H1 (cell line): ENCODE measurements around the gene JAKMIP2. TPM values are rescaled to one million over a fixed set of nuclear protein-coding genes. Genes with fewer than 3 reads are reported as not detected.

ENCODE experiments used
- CTCF ChIA-PET: fragments of 300-600 bp; sonication (Branson Sonifier 250); formaldehyde crosslinking; loops from one replicate; lab custom pipeline; 2021; ENCODE audit not compliant: partially characterized antibody; lab: Charles Lee
- POLR2A ChIA-PET: fragments of 300-600 bp; sonication (Branson Sonifier 250); formaldehyde crosslinking; loops from one replicate; lab custom pipeline; 2021; ENCODE audit warnings: inconsistent platforms; ENCODE audit not compliant: partially characterized antibody; lab: Charles Lee
- DNase-seq, 2 experiments: peaks; one replicate each; pipeline versions ENCODE4 v3.0.0 to v3.0.0-alpha.2; 2010 to 2022; ENCODE audit warnings: low spot score in 2 of 2, low read depth in 1 of 2, mixed read lengths in 1 of 2
- FAIRE-seq: peaks from 2 replicates; lab custom pipeline; 2011; peaks lifted over from hg19 to GRCh38; lab: Jason Lieb, UNC
- H2AFZ ChIP-seq: 2 replicates; pipeline ENCODE4 v1.8.1; 2012; ENCODE audit warnings: low read length, inconsistent platforms
- H2AK5ac ChIP-seq: 2 replicates; pipeline ENCODE4 v1.6.1; 2013; ENCODE audit warnings: low read depth, low read length
- H2BK120ac ChIP-seq: replicated peaks from 2 replicates; pipeline ENCODE3; 2013; ENCODE audit warnings: low read depth, low read length, inconsistent platforms
- H2BK12ac ChIP-seq: 2 replicates; pipeline ENCODE4 v1.6.1; 2013; ENCODE audit warnings: low read depth, low read length
- H2BK15ac ChIP-seq: 2 replicates; pipeline ENCODE4 v1.6.1; 2013; ENCODE audit warnings: low read length
- H2BK20ac ChIP-seq: 2 replicates; pipeline ENCODE4 v1.6.1; 2013; ENCODE audit warnings: low read length
- H2BK5ac ChIP-seq: 2 replicates; pipeline ENCODE4 v1.6.1; 2013; ENCODE audit warnings: low read depth, low read length
- H3K14ac ChIP-seq: 2 replicates; pipeline ENCODE4 v1.6.1; 2013; ENCODE audit warnings: inconsistent platforms; ENCODE audit not compliant: insufficient read length
- H3K18ac ChIP-seq: 2 replicates; pipeline ENCODE4 v1.6.1; 2013; ENCODE audit warnings: low read length; ENCODE audit errors: extremely low read depth
- H3K23ac ChIP-seq: 2 replicates; pipeline ENCODE4 v1.6.1; 2013; ENCODE audit warnings: inconsistent platforms; ENCODE audit not compliant: insufficient read length
- H3K23me2 ChIP-seq: 2 replicates; pipeline ENCODE4 v1.6.1; 2013; ENCODE audit warnings: low read depth, low read length
- H3K27ac ChIP-seq: 2 replicates; pipeline ENCODE4 v1.6.1; 2011; ENCODE audit warnings: low read depth, low read length, inconsistent platforms
- H3K27me3 ChIP-seq, 4 experiments: replicated peaks in 1 of 4; 1 replicate in 1 of 4; 2 replicates in 3 of 4; pipeline versions ENCODE4 v1.6.1 to v1.8.1; 2011 to 2013; ENCODE audit warnings: low read length in 3 of 4, mild to moderate bottlenecking in 3 of 4, inconsistent platforms in 2 of 4, mixed read lengths in 2 of 4, moderate library complexity in 1 of 4; ENCODE audit not compliant: control insufficient read depth in 3 of 4, insufficient read depth in 3 of 4; ENCODE audit errors: extremely low read depth in 1 of 4
- H3K36me3 ChIP-seq, 4 experiments: 2 replicates each; pipeline versions ENCODE4 v1.6.1 to v1.8.1; 2011 to 2013; ENCODE audit warnings: mild to moderate bottlenecking in 4 of 4, low read length in 3 of 4, moderate library complexity in 2 of 4, control low read depth in 1 of 4, inconsistent platforms in 1 of 4; ENCODE audit not compliant: insufficient read depth in 4 of 4, control insufficient read depth in 2 of 4
- H3K4ac ChIP-seq: replicated peaks from 2 replicates; pipeline ENCODE3; 2013; ENCODE audit warnings: low read length, low read depth, mixed read lengths, inconsistent platforms; ENCODE audit not compliant: insufficient read length
- H3K4me1 ChIP-seq, 4 experiments: replicated peaks in 1 of 4; 1 replicate in 1 of 4; 2 replicates in 3 of 4; pipeline versions ENCODE4 v1.6.1 to v1.8.1; 2011 to 2013; ENCODE audit warnings: low read length in 3 of 4, inconsistent platforms in 2 of 4, mixed read lengths in 1 of 4; ENCODE audit not compliant: insufficient read depth in 4 of 4, control insufficient read depth in 3 of 4
- H3K4me2 ChIP-seq, 2 experiments: 2 replicates each; pipeline versions ENCODE4 v1.6.1 to v1.8.1; 2011 to 2013; ENCODE audit warnings: low read depth in 2 of 2, low read length in 2 of 2, control low read depth in 1 of 2, inconsistent platforms in 1 of 2, mild to moderate bottlenecking in 1 of 2; ENCODE audit not compliant: insufficient read depth in 1 of 2
- H3K4me3 ChIP-seq, 4 experiments: fragments of 200-600, 300-600 bp in 1 of 4; sonication (generic), shearing (Covaris generic), sonication (Bioruptor Twin) in 1 of 4; 2 replicates each; pipeline versions ENCODE4 v1.5.1 to v1.8.1; 2011 to 2016; ENCODE audit warnings: low read length in 4 of 4, low read depth in 3 of 4, control low read depth in 2 of 4, inconsistent platforms in 2 of 4, mild to moderate bottlenecking in 2 of 4, mixed read lengths in 1 of 4, moderate library complexity in 1 of 4; ENCODE audit not compliant: insufficient read depth in 2 of 4; ENCODE audit errors: extremely low read depth in 1 of 4
- H3K56ac ChIP-seq: replicated peaks from 2 replicates; pipeline ENCODE3; 2013; ENCODE audit warnings: low read depth, mild to moderate bottlenecking, mixed read lengths, low read length, inconsistent platforms; ENCODE audit not compliant: insufficient read length
- H3K79me1 ChIP-seq: 2 replicates; pipeline ENCODE4 v1.6.1; 2013; ENCODE audit warnings: low read depth, low read length, control low read depth
- H3K79me2 ChIP-seq, 2 experiments: 2 replicates each; pipeline versions ENCODE4 v1.6.1 to v1.8.1; 2012 to 2013; ENCODE audit warnings: low read length in 2 of 2, mild to moderate bottlenecking in 2 of 2, inconsistent platforms in 1 of 2; ENCODE audit not compliant: insufficient read depth in 2 of 2, control insufficient read depth in 1 of 2
- H3K9ac ChIP-seq, 4 experiments: replicated peaks in 1 of 4; 1 replicate in 1 of 4; 2 replicates in 3 of 4; pipeline versions ENCODE4 v1.6.1 to v1.8.1; 2011 to 2013; ENCODE audit warnings: low read depth in 3 of 4, low read length in 3 of 4, control low read depth in 2 of 4, mild to moderate bottlenecking in 2 of 4, moderate library complexity in 2 of 4, inconsistent platforms in 1 of 4; ENCODE audit errors: extremely low read depth in 1 of 4
- H3K9me3 ChIP-seq, 2 experiments: 2 replicates each; pipeline versions ENCODE4 v1.6.1 to v1.8.1; 2012 to 2013; ENCODE audit warnings: mild to moderate bottlenecking in 2 of 2, moderate library complexity in 2 of 2, control low read depth in 1 of 2, inconsistent platforms in 1 of 2, low read depth in 1 of 2, low read length in 1 of 2, mixed read lengths in 1 of 2; ENCODE audit not compliant: insufficient read depth in 2 of 2
- H4K20me1 ChIP-seq, 2 experiments: replicated peaks in 1 of 2; 2 replicates each; pipeline versions ENCODE3 to v1.8.1; 2011 to 2013; ENCODE audit warnings: inconsistent platforms in 2 of 2, low read length in 2 of 2, mild to moderate bottlenecking in 1 of 2; ENCODE audit not compliant: insufficient read depth in 2 of 2, control insufficient read depth in 1 of 2
- H4K5ac ChIP-seq: 2 replicates; pipeline ENCODE4 v1.6.1; 2013; ENCODE audit warnings: low read length, low read depth, mixed read lengths, inconsistent platforms; ENCODE audit not compliant: insufficient read length
- H4K8ac ChIP-seq: 2 replicates; pipeline ENCODE4 v1.8.0; 2013; ENCODE audit warnings: mild to moderate bottlenecking, moderate library complexity, low read length, inconsistent platforms; ENCODE audit not compliant: insufficient read depth; ENCODE audit errors: extremely low read depth
- H4K91ac ChIP-seq: replicated peaks from 2 replicates; pipeline ENCODE3; 2013; ENCODE audit warnings: low read length, mixed read lengths, inconsistent platforms; ENCODE audit not compliant: insufficient read length
- BACH1 ChIP-seq: IDR thresholded peaks from 2 replicates; pipeline ENCODE4 v1.6.1; 2012; ENCODE audit warnings: low read length, improper control_type of control experiment
- CBX8 ChIP-seq: fragments of 300-800, 300-1000 bp; sonication (generic); IDR thresholded peaks from 2 replicates; pipeline ENCODE4 v1.7.1; 2016; ENCODE audit warnings: low read depth, low read length, borderline replicate concordance
- CHD1 ChIP-seq: IDR thresholded peaks from 2 replicates; pipeline ENCODE4 v1.6.1; 2012; ENCODE audit warnings: low read depth, low read length, improper control_type of control experiment
- CHD2 ChIP-seq: IDR thresholded peaks from 2 replicates; pipeline ENCODE4 v1.6.1; 2012; ENCODE audit warnings: low read length, improper control_type of control experiment
- EGR1 ChIP-seq: IDR thresholded peaks from 2 replicates; pipeline ENCODE4 v1.6.1; 2011; ENCODE audit warnings: low read depth, low read length, borderline replicate concordance
- EZH2 ChIP-seq: fragments of 200-600 bp; sonication (generic); IDR thresholded peaks from 2 replicates; pipeline ENCODE4 v1.7.1; 2012; ENCODE audit warnings: low read depth, mild to moderate bottlenecking, moderate library complexity, low read length, inconsistent platforms; ENCODE audit not compliant: severe bottlenecking
- FOSL1 ChIP-seq: IDR thresholded peaks from 2 replicates; pipeline ENCODE4 v1.6.1; 2011; ENCODE audit warnings: mild to moderate bottlenecking, low read depth, low read length, moderate library complexity; ENCODE audit not compliant: insufficient read depth
- GTF2F1 ChIP-seq: IDR thresholded peaks from 2 replicates; pipeline ENCODE4 v1.6.1; 2012; ENCODE audit warnings: low read depth, low read length, improper control_type of control experiment, borderline replicate concordance
- KDM4A ChIP-seq: IDR thresholded peaks from one replicate; pipeline ENCODE4 v1.7.1; 2012; ENCODE audit warnings: low read depth, mild to moderate bottlenecking, moderate library complexity, low read length, inconsistent platforms; ENCODE audit not compliant: severe bottlenecking
- KDM5A ChIP-seq: fragments of 200-600 bp; IDR thresholded peaks from 2 replicates; pipeline ENCODE4 v1.7.1; 2012; ENCODE audit warnings: mild to moderate bottlenecking, low read length, inconsistent platforms, mixed read lengths
- POU5F1 ChIP-seq: IDR thresholded peaks from 2 replicates; pipeline ENCODE4 v1.6.1; 2011; ENCODE audit warnings: low read depth, mild to moderate bottlenecking, low read length, moderate library complexity
- RXRA ChIP-seq: IDR thresholded peaks from 2 replicates; pipeline ENCODE4 v1.6.1; 2011; ENCODE audit warnings: low read depth, mild to moderate bottlenecking, low read length, moderate library complexity; ENCODE audit not compliant: insufficient read depth
- SP1 ChIP-seq: IDR thresholded peaks from 2 replicates; pipeline ENCODE4 v1.6.1; 2011; ENCODE audit warnings: low read depth, low read length
- TAF7 ChIP-seq: optimal IDR thresholded peaks from 2 replicates; pipeline ENCODE3; 2011; ENCODE audit warnings: low read depth, mild to moderate bottlenecking, inconsistent platforms, low read length, moderate library complexity, borderline replicate concordance
- TBP ChIP-seq: IDR thresholded peaks from 2 replicates; pipeline ENCODE4 v1.6.1; 2011; ENCODE audit warnings: low read depth, low read length, improper control_type of control experiment
- WGBS, 2 experiments: shearing (Covaris generic) in 1 of 2; methylation state at CpG; one replicate each; pipeline versions ENCODE4 v1.1.6 to v1.1.7; 2013 to 2015; ENCODE audit warnings: low lambda C conversion rate in 2 of 2, mixed read lengths in 2 of 2, inconsistent platforms in 1 of 2, low coverage in 1 of 2, missing lambda C conversion rate in 1 of 2; ENCODE audit not compliant: insufficient replicate concordance in 2 of 2, insufficient coverage in 1 of 2, insufficient read length in 1 of 2; ENCODE audit errors: extremely low coverage in 1 of 2, missing lambda C conversion rate in 1 of 2; 5-methylcytosine and 5-hydroxymethylcytosine counted together
- polyA plus RNA-seq, 7 experiments: library from polyadenylated mRNA; depleted of rRNA in 3 of 7; stranded (reverse) in 5 of 7; unstranded in 2 of 7; fragments of >200 nt in 5 of 7; fragments of 200-250 nt in 2 of 7; gene quantifications; 1 replicate in 5 of 7; 2 replicates in 1 of 7; 4 replicates in 1 of 7; pipeline versions ENCODE4 v1.2.1 to v1.2.3, GENCODE V29; 2011 to 2013; ENCODE audit warnings: missing spikeins in 2 of 7, mixed read lengths in 2 of 7
- total RNA-seq: library from RNA; stranded (reverse); fragmentation: NEBNext Ultra II Directional; extraction: Animal tissue kit (Norgen Biotek cat#: 25700); gene quantifications from 2 replicates; pipeline ENCODE4 v1.2.1, GENCODE V29; 2021

Gene JAKMIP2
- total and polyA plus RNA-seq, 2 of the 8 experiments (the other 6 are each of a cell fraction or from before 2014, with no cell fraction given): 2.4 to 13.6 TPM

- H2BK12ac ChIP-seq: no peak overlapping the region
- H4K20me1 ChIP-seq: peaks cover 0 to 3% of the 10 kb centered on the region in 2 experiments
- H4K5ac ChIP-seq: no peak overlapping the region
- no peak overlapping the region for H3K23ac ChIP-seq
- no peaks in the 10 kb centered on the region for H3K9me3 ChIP-seq
- ChIA-PET POLR2A (interaction anchor here (0.6 to 1.9 kb wide), 3 partner anchors 10 to 127 kb away, joined by 3 to 6 read pairs (median 4); no protein-coding TSS in a partner anchor), CTCF (interaction anchor here (0.7 to 2.2 kb wide), 6 partner anchors 9 to 141 kb away, joined by 3 to 6 read pairs (median 4); no protein-coding TSS in a partner anchor)
- no peak overlapping the region; a peak in 1 of 4 replicates for H3K4me2 ChIP-seq
- H3K27ac ChIP-seq: no peak overlapping the region
- H3K18ac ChIP-seq: no peak overlapping the region
- H2BK5ac ChIP-seq: no peak overlapping the region
- no peaks in the 10 kb centered on the region for H3K36me3 ChIP-seq
- H3K79me1 ChIP-seq: no peaks in the 10 kb centered on the region
- H2BK15ac ChIP-seq: no peak overlapping the region
- H4K8ac ChIP-seq: no peak overlapping the region
- peaks cover 7 to 24% (median 11%) of the 10 kb centered on the region in 4 experiments for H3K4me1 ChIP-seq
- WGBS, 2 experiments: 83% methylated on average over 3 of the region's 3 CpGs; no CpG with 5 or more reads in 1 of the 2 experiments
- H3K14ac ChIP-seq: no peak overlapping the region
- H3K56ac ChIP-seq: no peak overlapping the region
- no peak overlapping the region for H3K4me3 ChIP-seq
- no peak overlapping the region for H3K9ac ChIP-seq
- FAIRE-seq (no peak), DNase-seq (no peak)
- H3K23me2 ChIP-seq: no peaks in the 10 kb centered on the region
- H3K27me3 ChIP-seq: no peaks in the 10 kb centered on the region
- H2BK120ac ChIP-seq: no peak overlapping the region
- H3K4ac ChIP-seq: no peak overlapping the region
- no peak overlapping the region for H2BK20ac ChIP-seq
- no peak overlapping the region for H2AK5ac ChIP-seq
- peaks cover 0 to 18% of the 10 kb centered on the region in 2 experiments; a peak in 1 of 4 replicates for H3K79me2 ChIP-seq
- H2AFZ ChIP-seq: no peak overlapping the region
- H4K91ac ChIP-seq: no peak overlapping the region
- TF ChIP-seq TBP (no peak), KDM5A (no peak), CHD1 (no peak), TAF7 (no peak), KDM4A (no peak), GTF2F1 (no peak), RXRA (no peak), EGR1 (no peak), POU5F1 (no peak), CBX8 (no peak), FOSL1 (no peak), BACH1 (no peak), EZH2 (no peak), CHD2 (no peak), SP1 (no peak)
These were observed 35.5 kb downstream of the JAKMIP2 start for GRCh38 chr5:147746986-147747385.
